Endothelial cell of umbilical vein (primary cell): ENCODE results near the gene PARP9. TPM values are rescaled to one million over a fixed set of nuclear protein-coding genes. Genes with fewer than 3 reads are reported as not detected.

ENCODE experiments used
- BruUV-seq: library from RNA; stranded (reverse); fragments of 400-500 nt; replicated peaks from 2 replicates; lab custom pipeline; 2021; lab: Mats Ljungman, UMichigan
- CTCF ChIA-PET: fragments of 300-600, 350-600 bp; sonication (Branson Sonifier 250); formaldehyde crosslinking; loops from one replicate; lab custom pipeline; 2021; ENCODE audit warnings: antibody characterized with exemption, inconsistent platforms; lab: Charles Lee
- POLR2A ChIA-PET: fragments of 300-600, 350-600 bp; sonication (Branson Sonifier 250); formaldehyde crosslinking; loops from one replicate; lab custom pipeline; 2021; ENCODE audit warnings: antibody characterized with exemption, inconsistent platforms; lab: Charles Lee
- DNase-seq: peaks from one replicate; pipeline ENCODE4 v3.0.0-alpha.2; 2011; ENCODE audit warnings: low read depth, low spot score
- FAIRE-seq: peaks from 2 replicates; lab custom pipeline; 2011; peaks lifted over from hg19 to GRCh38; lab: Jason Lieb, UNC
- H2AFZ ChIP-seq: 2 replicates; pipeline ENCODE4 v1.6.0; 2012; ENCODE audit warnings: low read depth, low read length, control low read depth, inconsistent platforms
- H3K27ac ChIP-seq: 2 replicates; pipeline ENCODE4 v1.5.1; 2011; ENCODE audit warnings: low read depth, mild to moderate bottlenecking, control low read depth, low read length, moderate library complexity; ENCODE audit not compliant: insufficient read depth
- H3K27me3 ChIP-seq, 2 experiments: 2 replicates each; pipeline versions ENCODE4 v1.6.0 to v1.6.1; 2011; ENCODE audit warnings: low read length in 2 of 2, mixed read lengths in 1 of 2; ENCODE audit not compliant: control insufficient read depth in 2 of 2, insufficient read depth in 2 of 2
- H3K36me3 ChIP-seq, 2 experiments: 2 replicates in 1 of 2; 3 replicates in 1 of 2; pipeline ENCODE4 v1.5.1; 2011; ENCODE audit warnings: low read length in 2 of 2, mild to moderate bottlenecking in 1 of 2, moderate library complexity in 1 of 2; ENCODE audit not compliant: control insufficient read depth in 2 of 2, insufficient read depth in 2 of 2; ENCODE audit errors: extremely low read depth in 1 of 2
- H3K4me1 ChIP-seq: 3 replicates; pipeline ENCODE4 v1.5.1; 2011; ENCODE audit warnings: mild to moderate bottlenecking, low read length; ENCODE audit not compliant: control insufficient read depth, insufficient read depth; ENCODE audit errors: extremely low read depth
- H3K4me2 ChIP-seq: 2 replicates; pipeline ENCODE4 v1.6.1; 2011; ENCODE audit warnings: low read length, control low read depth, mixed read lengths; ENCODE audit not compliant: insufficient read depth
- H3K4me3 ChIP-seq, 3 experiments: fragments of 200-600 bp in 1 of 3; sonication (generic), shearing (Covaris generic) in 1 of 3; replicated peaks in 1 of 3; 2 replicates each; pipeline ENCODE4 v1.5.1; 2011 to 2016; ENCODE audit warnings: control low read depth in 3 of 3, low read length in 3 of 3, mild to moderate bottlenecking in 2 of 3, inconsistent platforms in 1 of 3, low read depth in 1 of 3, moderate library complexity in 1 of 3; ENCODE audit not compliant: insufficient read depth in 1 of 3
- H3K79me2 ChIP-seq: 2 replicates; pipeline ENCODE4 v1.6.0; 2012; ENCODE audit warnings: low read length, inconsistent platforms; ENCODE audit not compliant: control insufficient read depth, insufficient read depth
- H3K9ac ChIP-seq: replicated peaks from 2 replicates; pipeline ENCODE3; 2011; ENCODE audit warnings: low read length, control low read depth; ENCODE audit not compliant: insufficient read depth; ENCODE audit errors: extremely low read depth
- H3K9me1 ChIP-seq: replicated peaks from 3 replicates; pipeline ENCODE4 v1.6.0; 2011; ENCODE audit warnings: mild to moderate bottlenecking, low read length; ENCODE audit not compliant: control insufficient read depth, insufficient read depth; ENCODE audit errors: extremely low read depth
- H3K9me3 ChIP-seq: replicated peaks from 2 replicates; pipeline ENCODE4 v1.5.1; 2012; ENCODE audit warnings: low read length, inconsistent platforms; ENCODE audit not compliant: control insufficient read depth, insufficient read depth
- H4K20me1 ChIP-seq: replicated peaks from 2 replicates; pipeline ENCODE3; 2011; ENCODE audit warnings: mild to moderate bottlenecking, low read length; ENCODE audit not compliant: control insufficient read depth, insufficient read depth; ENCODE audit errors: extremely low read depth
- CTCF ChIP-seq, 2 donors: IDR thresholded peaks; 1 replicate in 1 of 2; 2 replicates in 1 of 2; pipeline ENCODE4 v1.5.1; 2011; ENCODE audit warnings: low read length in 2 of 2, mild to moderate bottlenecking in 2 of 2, moderate library complexity in 2 of 2, control low read depth in 1 of 2, inconsistent platforms in 1 of 2, low read depth in 1 of 2; ENCODE audit not compliant: insufficient read depth in 1 of 2; ENCODE audit errors: extremely low read depth in 1 of 2
- EZH2 ChIP-seq: IDR thresholded peaks from 2 replicates; pipeline ENCODE4 v1.6.1; 2012; ENCODE audit warnings: borderline replicate concordance, low read depth, mild to moderate bottlenecking, moderate library complexity, low read length, inconsistent platforms; ENCODE audit not compliant: severe bottlenecking
- FOS ChIP-seq: IDR thresholded peaks from 2 replicates; pipeline ENCODE4 v1.6.1; 2011; ENCODE audit warnings: mild to moderate bottlenecking, low read length, moderate library complexity, borderline replicate concordance; ENCODE audit not compliant: insufficient read depth
- GATA2 ChIP-seq: IDR thresholded peaks from 2 replicates; pipeline ENCODE4 v1.7.0; 2011; ENCODE audit warnings: low read depth, mild to moderate bottlenecking, moderate library complexity, mixed read lengths, low read length; ENCODE audit not compliant: insufficient read length, insufficient read depth
- JUN ChIP-seq: IDR thresholded peaks from 2 replicates; pipeline ENCODE4 v1.6.1; 2011; ENCODE audit warnings: borderline replicate concordance, low read depth; ENCODE audit not compliant: insufficient read length, insufficient read depth
- MAX ChIP-seq: IDR thresholded peaks from 2 replicates; pipeline ENCODE4 v1.6.1; 2011; ENCODE audit not compliant: insufficient read depth, insufficient read length
- MYC ChIP-seq: IDR thresholded peaks from one replicate; pipeline ENCODE4 v1.6.1; 2011; ENCODE audit warnings: mild to moderate bottlenecking, low read depth, low read length
- POLR2A ChIP-seq: IDR thresholded peaks from 2 replicates; pipeline ENCODE4 v1.6.1; 2012; ENCODE audit warnings: low read depth, mild to moderate bottlenecking, control low read depth, low read length
- POLR2AphosphoS5 ChIP-seq: IDR thresholded peaks from 2 replicates; pipeline ENCODE4 v1.6.1; 2012; ENCODE audit warnings: low read depth, mild to moderate bottlenecking, control low read depth, low read length, moderate library complexity; ENCODE audit not compliant: insufficient read depth
- dilution Hi-C: fragments of 300-500 bp; cut with MboI; formaldehyde crosslinking; loops from one replicate; pipeline ENCODE4 v1.15.0; 2019; ENCODE audit warnings: low sequenced_read_pairs; ENCODE audit not compliant: extremely low pct_ligation_motif_present
- intact Hi-C: fragments of 100-400 bp; cut with micrococcal nuclease; formaldehyde crosslinking; loops from one replicate; pipeline ENCODE4 v1.10.0; 2022
- polyA plus RNA-seq, 4 experiments: library from polyadenylated mRNA; depleted of rRNA in 3 of 4; stranded (reverse) in 3 of 4; unstranded in 1 of 4; fragments of >200 nt; gene quantifications; 2 replicates each; pipeline versions ENCODE4 v1.2.1 to v1.2.3, GENCODE V29; 2011 to 2012; ENCODE audit warnings: missing spikeins in 1 of 4
- total RNA-seq: library from RNA; stranded (reverse); gene quantifications from 2 replicates; pipeline ENCODE4 v1.2.3, GENCODE V29; 2021

PARP9 gene
- total and polyA plus RNA-seq, 2 donors (not counting 3 experiments of a cell fraction or from before 2014, with no cell fraction given) = 10.1 to 12.5 TPM

GRCh38 chr3:122515020-122515468 lies 49.1 kb downstream of the PARP9 start:
- Histone ChIP-seq H3K9me1 (no peaks in the 10 kb centered on the region), H3K9ac (no peak overlapping the region), H3K36me3 (no peaks in the 10 kb centered on the region), H4K20me1 (peaks cover 18% of the 10 kb centered on the region), H3K4me3 (peak overlapping the region; percentile 55 to 96 (median 91)), H3K27ac (peak overlapping the region; percentile 72), H3K4me1 (peaks cover 14% of the 10 kb centered on the region), H3K4me2 (peak overlapping the region; percentile 84), H3K27me3 (peaks cover 1 to 8% of the 10 kb centered on the region in 2 experiments), H3K9me3 (no peaks in the 10 kb centered on the region), H3K79me2 (peaks cover 41% of the 10 kb centered on the region), H2AFZ (peak overlapping the region; percentile 98)
- no peak for FAIRE-seq
- POLR2A ChIA-PET = no interaction called here
- TF ChIP-seq POLR2AphosphoS5 = no peak
- no peak for TF ChIP-seq CTCF (IDR thresholded peaks at IDR 0.05; ENCODE audit: extremely low read depth in 1 of 2, insufficient read depth in 1 of 2, low read depth in 1 of 2, low read length in 2 of 2)
- TF ChIP-seq MYC = no peak
- no peak for TF ChIP-seq MAX
- TF ChIP-seq FOS = no peak
- no peak for TF ChIP-seq POLR2A
- TF ChIP-seq EZH2 = no peak
- no peak for TF ChIP-seq GATA2
- TF ChIP-seq JUN = no peak
- intact Hi-C loops = loop anchor here (2.0 kb wide), 1 partner anchor 164 kb away; no protein-coding TSS in a partner anchor
- dilution Hi-C loops = no loop called here
- no TSS peak for BruUV-seq
- no peak for DNase-seq
- CTCF ChIA-PET = interaction anchor here (0.7 to 1.5 kb wide), 8 partner anchors 10 to 164 kb away, joined by 3 to 7 read pairs (median 4); no protein-coding TSS in a partner anchor
